Gastroesophageal sphincter (tissue), 3 donors: ENCODE data around the gene ISYNA1.

ENCODE experiments used
- CTCF ChIP-seq, 4 experiments: fragments of 200-600 bp in 2 of 4; fragments of 450-650 bp in 2 of 4; sonication (generic) in 1 of 4; IDR thresholded peaks; one replicate each; pipeline ENCODE4 v1.5.1; 2017 to 2019; ENCODE audit warnings: antibody characterized with exemption in 4 of 4, mild to moderate bottlenecking in 2 of 4, moderate library complexity in 2 of 4
- POLR2A ChIP-seq, 2 donors: fragments of 450-650 bp; IDR thresholded peaks; one replicate each; pipeline ENCODE4 v1.6.1; 2017; ENCODE audit warnings: antibody characterized with exemption in 2 of 2, mild to moderate bottlenecking in 2 of 2, moderate library complexity in 1 of 2
- POLR2AphosphoS5 ChIP-seq: sonication (generic); formaldehyde crosslinking; IDR thresholded peaks from one replicate; pipeline ENCODE4 v1.6.1; 2017; ENCODE audit warnings: antibody characterized with exemption

- no peak for TF ChIP-seq CTCF (IDR thresholded peaks at IDR 0.05)
- no peak for TF ChIP-seq POLR2AphosphoS5
- TF ChIP-seq POLR2A (IDR thresholded peaks at IDR 0.05): no peak
These were observed 53.2 kb downstream of the ISYNA1 start for GRCh38 chr19:18384775-18385174.
